Measurements from ENCODE around the gene NME8.
"Not testable (repeated sequence)": the region's sequence is repeated elsewhere in the genome, so short reads cannot be mapped to it uniquely, and the experiment has no call there.

GRCh38 chr7:37812161-37812580, 36.2 kb upstream of the NME8 start:
- TF ChIP-seq CTCF (conservative IDR thresholded peaks at IDR 0.05; ENCODE audit: low read depth in 2 of 2); EZH2 (IDR thresholded peaks at IDR 0.05; ENCODE audit: low read depth, unreplicated experiment); POLR2AphosphoS5 (IDR thresholded peaks at IDR 0.05; ENCODE audit: low read depth): not testable (repeated sequence)

Measured in GM23338 (cell line).